NCI-H1694 (cell line): ENCODE results near the gene ARL4A.

Experiments used
- DNase-seq: peaks from one replicate; lab custom pipeline; 2025; lab: John Stamatoyannopoulos, UW

ARL4A gene

GRCh38 chr7:12726908-12727307 is 39.5 kb downstream of the ARL4A start:
- no peak for DNase-seq

DNA sequence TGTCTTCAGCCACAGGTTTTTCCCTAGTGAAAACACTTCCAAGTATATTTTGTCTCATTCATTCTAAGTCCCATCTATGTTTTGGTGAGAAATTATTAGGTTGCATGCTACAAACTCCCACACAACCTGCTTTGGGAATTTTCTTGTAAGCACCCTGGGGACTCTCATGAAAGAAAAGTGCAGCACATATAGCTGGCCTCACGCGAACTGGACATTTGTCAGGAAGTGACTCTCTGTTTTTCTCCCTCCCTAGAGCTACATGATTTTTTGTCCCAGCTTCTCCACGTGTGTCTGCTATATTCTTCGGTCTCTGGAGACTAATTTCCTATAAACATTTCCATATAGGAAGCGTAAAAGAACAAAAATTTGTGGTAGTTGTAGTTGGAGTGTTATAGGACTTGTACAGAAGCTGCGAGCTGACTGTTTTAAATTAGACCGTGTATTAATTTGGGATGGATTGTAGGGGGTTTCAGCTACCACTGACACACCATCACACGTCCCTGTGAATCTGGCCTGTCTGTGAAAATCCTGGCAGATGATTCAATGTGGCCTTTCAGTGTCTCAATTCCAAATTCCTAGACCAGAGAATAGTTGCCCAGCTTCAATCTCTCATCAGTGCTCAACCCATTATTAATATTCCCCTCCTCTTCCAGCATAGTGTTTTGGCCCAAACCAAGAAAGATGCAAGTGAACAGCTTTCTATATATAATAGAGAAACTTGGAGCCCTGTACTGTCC is 40.2 kb downstream of the ARL4A start:
- no peak for DNase-seq

DNA sequence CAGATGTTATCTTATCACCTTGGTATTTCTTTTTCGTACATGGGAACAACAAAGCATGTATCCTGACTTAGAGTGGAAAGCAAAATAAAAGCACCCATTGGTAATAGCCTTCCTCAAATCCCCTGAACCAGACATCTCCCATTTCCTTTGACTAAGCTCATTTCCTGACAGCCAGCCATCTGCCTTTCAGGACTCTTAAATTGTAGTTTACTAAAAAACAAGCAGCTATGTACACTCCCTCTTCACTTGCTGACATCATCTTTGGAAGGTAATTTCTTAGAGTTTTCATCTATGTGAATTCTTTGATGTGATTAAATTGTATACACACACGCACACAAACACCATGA is 40.7 kb downstream of the ARL4A start:
- DNase-seq = no peak

- peak; percentile 53 for DNase-seq
Measured at GRCh38 chr7:12729112-12729511, 41.7 kb downstream of the ARL4A start.

GRCh38 chr7:12730523-12730922 is 43.1 kb downstream of the ARL4A start:
- DNase-seq = no peak

DNA sequence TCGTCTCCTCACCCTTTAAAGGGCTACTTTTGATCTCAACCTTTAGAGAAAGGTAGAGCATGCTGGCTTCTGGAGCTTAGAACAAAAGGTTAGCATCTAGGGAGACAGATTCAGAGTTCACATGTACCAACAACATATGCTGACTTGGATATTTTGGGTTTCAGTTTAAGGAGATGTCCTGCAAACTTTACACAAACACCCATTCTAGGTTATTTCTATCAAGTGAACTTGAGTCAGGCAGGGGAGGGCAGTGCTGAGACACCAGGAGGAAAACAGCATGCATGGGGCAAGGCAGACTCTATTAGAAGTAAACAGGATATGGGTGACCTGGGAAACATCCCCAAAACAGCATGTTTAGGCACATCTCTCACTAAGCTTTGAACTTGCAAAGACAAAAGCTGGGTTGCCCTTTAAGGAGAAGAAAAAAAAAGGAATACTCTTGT is 43.8 kb downstream of the ARL4A start:
- no peak for DNase-seq

GRCh38 chr7:12731775-12732174 is 44.3 kb downstream of the ARL4A start:
- no peak for DNase-seq

DNA sequence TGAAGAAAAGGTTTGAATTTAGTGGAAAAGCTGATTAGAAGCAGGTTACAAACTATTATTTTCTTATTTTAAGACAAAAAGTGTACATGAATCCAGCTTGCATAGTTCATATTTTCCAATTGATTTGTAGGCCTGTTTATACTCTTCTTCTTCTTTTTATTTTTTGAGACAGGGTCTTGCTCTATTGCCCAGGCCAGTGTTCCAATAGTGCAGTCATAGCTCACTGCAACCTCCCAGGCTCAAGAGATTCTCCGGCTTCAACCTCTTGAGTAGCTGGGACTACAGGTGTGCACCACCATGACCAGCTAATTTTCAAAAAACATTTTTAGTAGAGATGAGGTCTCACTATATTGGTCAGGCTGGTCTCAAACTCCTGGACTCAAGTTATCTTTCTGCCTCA is 45.0 kb downstream of the ARL4A start:
- DNase-seq = no peak

DNA sequence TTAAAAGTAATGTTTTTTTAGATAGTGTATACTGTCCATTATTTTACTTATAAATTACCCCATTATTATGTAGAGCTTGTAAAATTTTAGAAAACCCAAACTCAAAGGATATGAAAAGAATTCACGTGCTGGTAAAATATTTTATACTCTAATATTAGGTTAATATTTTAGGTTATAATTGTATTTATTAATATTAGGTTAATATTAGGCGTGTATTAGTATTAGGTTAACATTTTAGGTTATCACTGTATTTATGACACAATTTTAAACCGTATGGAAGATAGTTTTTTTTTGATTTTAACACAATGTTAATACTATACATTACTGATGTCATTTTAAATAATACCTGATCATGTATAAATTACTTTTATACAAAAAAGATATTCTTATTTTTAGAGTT is 48.5 kb downstream of the ARL4A start:
- DNase-seq = no peak

DNA sequence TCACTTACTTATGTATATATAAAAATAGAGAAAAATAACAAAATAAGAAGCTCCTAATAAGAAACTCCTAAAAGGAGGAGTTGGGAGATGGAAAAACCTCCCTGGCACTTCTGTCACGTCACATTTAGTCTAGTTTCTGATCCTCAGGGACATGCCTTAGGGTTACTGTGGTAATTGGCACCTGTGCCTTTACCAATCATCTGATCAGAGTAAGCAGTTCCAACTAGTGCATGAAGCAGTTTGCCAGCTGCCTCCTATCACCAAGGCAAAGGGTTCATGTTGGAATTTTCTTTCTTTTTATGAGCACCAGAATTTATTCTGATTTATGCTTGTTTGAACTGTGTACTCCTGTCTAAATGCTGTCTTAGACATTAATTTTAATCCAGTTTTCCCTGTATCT is 49.9 kb downstream of the ARL4A start:
- no peak for DNase-seq

GRCh38 chr7:12737836-12738235 is 50.4 kb downstream of the ARL4A start:
- no peak for DNase-seq

DNA sequence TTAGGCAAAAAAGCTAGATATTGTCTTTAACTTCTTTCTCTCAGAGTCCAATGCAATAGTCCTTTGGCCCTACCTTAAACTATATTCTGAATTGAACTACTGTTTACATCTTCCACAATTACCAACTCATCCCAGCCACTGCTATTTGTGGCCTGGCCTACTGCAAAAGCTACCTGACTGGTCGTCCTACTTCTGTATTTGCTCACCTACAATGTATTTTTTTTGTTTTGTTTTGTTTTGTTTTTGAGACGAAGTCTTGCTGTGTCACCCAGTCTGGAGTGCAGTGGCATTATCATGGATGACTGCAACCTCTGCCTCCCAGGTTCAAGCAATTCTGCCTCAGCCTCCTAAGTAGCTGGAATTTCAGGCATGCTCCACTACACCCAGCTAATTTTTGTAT is 51.2 kb downstream of the ARL4A start:
- no peak for DNase-seq
